Measurements from ENCODE around the gene TRAF4. TPM values are rescaled to one million over a fixed set of nuclear protein-coding genes. Genes with fewer than 3 reads are reported as not detected.

The TRAF4 gene
- total RNA-seq, 1 donor: 47.0 TPM

GRCh38 chr17:28746611-28747050 is 2.8 kb downstream of the TRAF4 start:
- peak; percentile 77 for DNase-seq (ENCODE audit: insufficient read length, low spot score, missing footprints)
- H2AFZ ChIP-seq (ENCODE audit: low read length): no peak overlapping the region
- H3K9me3 ChIP-seq (ENCODE audit: low read depth, low read length): no peaks in the 10 kb centered on the region
- H3K27me3 ChIP-seq (ENCODE audit: insufficient read depth, low read length): no peaks in the 10 kb centered on the region
- H4K20me1 ChIP-seq (ENCODE audit: insufficient read depth, low read length): peaks cover 49% of the 10 kb centered on the region
- H3K27ac ChIP-seq (ENCODE audit: low read depth, low read length): peak overlapping the region; percentile 22
- H3K4me2 ChIP-seq (ENCODE audit: insufficient read depth, low read length): peak overlapping the region; percentile 82
- peaks cover 47% of the 10 kb centered on the region for H3K36me3 ChIP-seq (ENCODE audit: insufficient read depth, low read length)
- TF ChIP-seq, protein P1, sequence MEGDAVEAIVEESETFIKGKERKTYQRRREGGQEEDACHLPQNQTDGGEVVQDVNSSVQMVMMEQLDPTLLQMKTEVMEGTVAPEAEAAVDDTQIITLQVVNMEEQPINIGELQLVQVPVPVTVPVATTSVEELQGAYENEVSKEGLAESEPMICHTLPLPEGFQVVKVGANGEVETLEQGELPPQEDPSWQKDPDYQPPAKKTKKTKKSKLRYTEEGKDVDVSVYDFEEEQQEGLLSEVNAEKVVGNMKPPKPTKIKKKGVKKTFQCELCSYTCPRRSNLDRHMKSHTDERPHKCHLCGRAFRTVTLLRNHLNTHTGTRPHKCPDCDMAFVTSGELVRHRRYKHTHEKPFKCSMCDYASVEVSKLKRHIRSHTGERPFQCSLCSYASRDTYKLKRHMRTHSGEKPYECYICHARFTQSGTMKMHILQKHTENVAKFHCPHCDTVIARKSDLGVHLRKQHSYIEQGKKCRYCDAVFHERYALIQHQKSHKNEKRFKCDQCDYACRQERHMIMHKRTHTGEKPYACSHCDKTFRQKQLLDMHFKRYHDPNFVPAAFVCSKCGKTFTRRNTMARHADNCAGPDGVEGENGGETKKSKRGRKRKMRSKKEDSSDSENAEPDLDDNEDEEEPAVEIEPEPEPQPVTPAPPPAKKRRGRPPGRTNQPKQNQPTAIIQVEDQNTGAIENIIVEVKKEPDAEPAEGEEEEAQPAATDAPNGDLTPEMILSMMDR (IDR thresholded peaks at IDR 0.05; ENCODE audit: extremely low read depth, low read depth, low read length): no peak
- peaks cover 63% of the 10 kb centered on the region for H3K79me2 ChIP-seq (ENCODE audit: insufficient read depth, low read length)
- peaks cover 28% of the 10 kb centered on the region for H3K4me1 ChIP-seq (ENCODE audit: insufficient read depth, low read length)
- H3K4me3 ChIP-seq (ENCODE audit: insufficient read depth, low read length): no peak overlapping the region

DNA sequence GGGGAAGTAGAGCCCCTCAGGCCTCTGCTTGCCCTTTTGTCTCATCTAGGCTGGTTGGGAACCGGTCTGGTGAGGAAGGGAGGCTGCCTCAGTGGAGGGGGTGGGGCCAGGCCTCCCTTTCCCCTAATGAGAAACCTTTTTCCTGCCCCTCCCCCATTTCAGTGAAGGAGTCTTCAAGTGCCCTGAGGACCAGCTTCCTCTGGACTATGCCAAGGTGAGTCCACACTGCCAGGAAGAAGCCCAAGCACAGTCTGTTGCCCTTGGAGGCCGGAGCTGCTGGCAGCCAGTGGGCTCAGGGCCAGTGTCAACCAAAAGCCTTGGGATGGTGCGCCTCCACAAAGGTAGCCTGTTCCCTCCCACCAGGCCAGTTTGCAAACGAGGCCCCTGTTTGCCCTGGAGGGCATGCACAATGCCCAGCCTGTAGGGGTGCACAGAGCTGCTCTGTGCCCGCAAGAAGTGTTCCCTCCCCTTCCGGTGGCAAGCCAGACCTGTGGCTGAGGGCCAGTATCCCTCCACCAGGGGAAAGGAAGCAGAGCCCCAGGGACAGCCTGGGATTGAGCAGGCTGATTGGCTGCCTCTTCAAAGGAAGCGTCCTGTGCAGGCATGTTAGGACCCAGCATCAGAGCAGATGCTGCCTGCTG is 3.4 kb downstream of the TRAF4 start:
- H3K4me2 ChIP-seq (ENCODE audit: insufficient read depth, low read length): no peak overlapping the region
- TF ChIP-seq, protein P1 (IDR thresholded peaks at IDR 0.05; ENCODE audit: extremely low read depth, low read depth, low read length): no peak
- no peak overlapping the region for H3K27ac ChIP-seq (ENCODE audit: low read depth, low read length)
- peaks cover 28% of the 10 kb centered on the region for H3K4me1 ChIP-seq (ENCODE audit: insufficient read depth, low read length)
- H3K36me3 ChIP-seq (ENCODE audit: insufficient read depth, low read length): peaks cover 51% of the 10 kb centered on the region
- no peak overlapping the region for H2AFZ ChIP-seq (ENCODE audit: low read length)
- H3K79me2 ChIP-seq (ENCODE audit: insufficient read depth, low read length): peaks cover 63% of the 10 kb centered on the region
- H3K9me3 ChIP-seq (ENCODE audit: low read depth, low read length): no peaks in the 10 kb centered on the region
- DNase-seq (ENCODE audit: insufficient read length, low spot score, missing footprints): no peak
- H4K20me1 ChIP-seq (ENCODE audit: insufficient read depth, low read length): peaks cover 49% of the 10 kb centered on the region
- no peaks in the 10 kb centered on the region for H3K27me3 ChIP-seq (ENCODE audit: insufficient read depth, low read length)
- no peak overlapping the region for H3K4me3 ChIP-seq (ENCODE audit: insufficient read depth, low read length)

- peaks cover 20% of the 10 kb centered on the region for H3K4me1 ChIP-seq (ENCODE audit: insufficient read depth, low read length)
- peaks cover 51% of the 10 kb centered on the region for H4K20me1 ChIP-seq (ENCODE audit: insufficient read depth, low read length)
- TF ChIP-seq, protein P1 (IDR thresholded peaks at IDR 0.05; ENCODE audit: extremely low read depth, low read depth, low read length): no peak
- no peak overlapping the region for H2AFZ ChIP-seq (ENCODE audit: low read length)
- no peak overlapping the region for H3K27ac ChIP-seq (ENCODE audit: low read depth, low read length)
- H3K79me2 ChIP-seq (ENCODE audit: insufficient read depth, low read length): peaks cover 63% of the 10 kb centered on the region
- H3K27me3 ChIP-seq (ENCODE audit: insufficient read depth, low read length): no peaks in the 10 kb centered on the region
- no peak overlapping the region for H3K4me3 ChIP-seq (ENCODE audit: insufficient read depth, low read length)
- peaks cover 54% of the 10 kb centered on the region for H3K36me3 ChIP-seq (ENCODE audit: insufficient read depth, low read length)
- H3K4me2 ChIP-seq (ENCODE audit: insufficient read depth, low read length): no peak overlapping the region
- peak; percentile 81 for DNase-seq (ENCODE audit: insufficient read length, low spot score, missing footprints)
- H3K9me3 ChIP-seq (ENCODE audit: low read depth, low read length): no peaks in the 10 kb centered on the region
These were observed 4.3 kb downstream of the TRAF4 start for GRCh38 chr17:28747801-28748750.
